H1 (cell line): Measurements from ENCODE around the gene DPYD. TPM values are rescaled to one million over a fixed set of nuclear protein-coding genes. Genes with fewer than 3 reads are reported as not detected.

Source experiments
- CTCF ChIA-PET: fragments of 300-600 bp; sonication (Branson Sonifier 250); formaldehyde crosslinking; loops from one replicate; lab custom pipeline; 2021; ENCODE audit not compliant: partially characterized antibody; lab: Charles Lee
- POLR2A ChIA-PET: fragments of 300-600 bp; sonication (Branson Sonifier 250); formaldehyde crosslinking; loops from one replicate; lab custom pipeline; 2021; ENCODE audit warnings: inconsistent platforms; ENCODE audit not compliant: partially characterized antibody; lab: Charles Lee
- DNase-seq, 2 experiments: peaks; one replicate each; pipeline versions ENCODE4 v3.0.0 to v3.0.0-alpha.2; 2010 to 2022; ENCODE audit warnings: low spot score in 2 of 2, low read depth in 1 of 2, mixed read lengths in 1 of 2
- FAIRE-seq: peaks from 2 replicates; lab custom pipeline; 2011; peaks lifted over from hg19 to GRCh38; lab: Jason Lieb, UNC
- H2AFZ ChIP-seq: 2 replicates; pipeline ENCODE4 v1.8.1; 2012; ENCODE audit warnings: low read length, inconsistent platforms
- H2AK5ac ChIP-seq: 2 replicates; pipeline ENCODE4 v1.6.1; 2013; ENCODE audit warnings: low read depth, low read length
- H2BK120ac ChIP-seq: replicated peaks from 2 replicates; pipeline ENCODE3; 2013; ENCODE audit warnings: low read depth, low read length, inconsistent platforms
- H2BK12ac ChIP-seq: 2 replicates; pipeline ENCODE4 v1.6.1; 2013; ENCODE audit warnings: low read depth, low read length
- H2BK15ac ChIP-seq: 2 replicates; pipeline ENCODE4 v1.6.1; 2013; ENCODE audit warnings: low read length
- H2BK20ac ChIP-seq: 2 replicates; pipeline ENCODE4 v1.6.1; 2013; ENCODE audit warnings: low read length
- H2BK5ac ChIP-seq: 2 replicates; pipeline ENCODE4 v1.6.1; 2013; ENCODE audit warnings: low read depth, low read length
- H3K14ac ChIP-seq: 2 replicates; pipeline ENCODE4 v1.6.1; 2013; ENCODE audit warnings: inconsistent platforms; ENCODE audit not compliant: insufficient read length
- H3K18ac ChIP-seq: 2 replicates; pipeline ENCODE4 v1.6.1; 2013; ENCODE audit warnings: low read length; ENCODE audit errors: extremely low read depth
- H3K23ac ChIP-seq: 2 replicates; pipeline ENCODE4 v1.6.1; 2013; ENCODE audit warnings: inconsistent platforms; ENCODE audit not compliant: insufficient read length
- H3K23me2 ChIP-seq: 2 replicates; pipeline ENCODE4 v1.6.1; 2013; ENCODE audit warnings: low read depth, low read length
- H3K27ac ChIP-seq: 2 replicates; pipeline ENCODE4 v1.6.1; 2011; ENCODE audit warnings: low read depth, low read length, inconsistent platforms
- H3K27me3 ChIP-seq, 4 experiments: replicated peaks in 1 of 4; 1 replicate in 1 of 4; 2 replicates in 3 of 4; pipeline versions ENCODE4 v1.6.1 to v1.8.1; 2011 to 2013; ENCODE audit warnings: low read length in 3 of 4, mild to moderate bottlenecking in 3 of 4, inconsistent platforms in 2 of 4, mixed read lengths in 2 of 4, moderate library complexity in 1 of 4; ENCODE audit not compliant: control insufficient read depth in 3 of 4, insufficient read depth in 3 of 4; ENCODE audit errors: extremely low read depth in 1 of 4
- H3K36me3 ChIP-seq, 4 experiments: 2 replicates each; pipeline versions ENCODE4 v1.6.1 to v1.8.1; 2011 to 2013; ENCODE audit warnings: mild to moderate bottlenecking in 4 of 4, low read length in 3 of 4, moderate library complexity in 2 of 4, control low read depth in 1 of 4, inconsistent platforms in 1 of 4; ENCODE audit not compliant: insufficient read depth in 4 of 4, control insufficient read depth in 2 of 4
- H3K4ac ChIP-seq: replicated peaks from 2 replicates; pipeline ENCODE3; 2013; ENCODE audit warnings: low read length, low read depth, mixed read lengths, inconsistent platforms; ENCODE audit not compliant: insufficient read length
- H3K4me1 ChIP-seq, 4 experiments: replicated peaks in 1 of 4; 1 replicate in 1 of 4; 2 replicates in 3 of 4; pipeline versions ENCODE4 v1.6.1 to v1.8.1; 2011 to 2013; ENCODE audit warnings: low read length in 3 of 4, inconsistent platforms in 2 of 4, mixed read lengths in 1 of 4; ENCODE audit not compliant: insufficient read depth in 4 of 4, control insufficient read depth in 3 of 4
- H3K4me2 ChIP-seq, 2 experiments: 2 replicates each; pipeline versions ENCODE4 v1.6.1 to v1.8.1; 2011 to 2013; ENCODE audit warnings: low read depth in 2 of 2, low read length in 2 of 2, control low read depth in 1 of 2, inconsistent platforms in 1 of 2, mild to moderate bottlenecking in 1 of 2; ENCODE audit not compliant: insufficient read depth in 1 of 2
- H3K4me3 ChIP-seq, 4 experiments: fragments of 200-600, 300-600 bp in 1 of 4; sonication (generic), shearing (Covaris generic), sonication (Bioruptor Twin) in 1 of 4; 2 replicates each; pipeline versions ENCODE4 v1.5.1 to v1.8.1; 2011 to 2016; ENCODE audit warnings: low read length in 4 of 4, low read depth in 3 of 4, control low read depth in 2 of 4, inconsistent platforms in 2 of 4, mild to moderate bottlenecking in 2 of 4, mixed read lengths in 1 of 4, moderate library complexity in 1 of 4; ENCODE audit not compliant: insufficient read depth in 2 of 4; ENCODE audit errors: extremely low read depth in 1 of 4
- H3K56ac ChIP-seq: replicated peaks from 2 replicates; pipeline ENCODE3; 2013; ENCODE audit warnings: low read depth, mild to moderate bottlenecking, mixed read lengths, low read length, inconsistent platforms; ENCODE audit not compliant: insufficient read length
- H3K79me1 ChIP-seq: 2 replicates; pipeline ENCODE4 v1.6.1; 2013; ENCODE audit warnings: low read depth, low read length, control low read depth
- H3K79me2 ChIP-seq, 2 experiments: 2 replicates each; pipeline versions ENCODE4 v1.6.1 to v1.8.1; 2012 to 2013; ENCODE audit warnings: low read length in 2 of 2, mild to moderate bottlenecking in 2 of 2, inconsistent platforms in 1 of 2; ENCODE audit not compliant: insufficient read depth in 2 of 2, control insufficient read depth in 1 of 2
- H3K9ac ChIP-seq, 4 experiments: replicated peaks in 1 of 4; 1 replicate in 1 of 4; 2 replicates in 3 of 4; pipeline versions ENCODE4 v1.6.1 to v1.8.1; 2011 to 2013; ENCODE audit warnings: low read depth in 3 of 4, low read length in 3 of 4, control low read depth in 2 of 4, mild to moderate bottlenecking in 2 of 4, moderate library complexity in 2 of 4, inconsistent platforms in 1 of 4; ENCODE audit errors: extremely low read depth in 1 of 4
- H3K9me3 ChIP-seq, 2 experiments: 2 replicates each; pipeline versions ENCODE4 v1.6.1 to v1.8.1; 2012 to 2013; ENCODE audit warnings: mild to moderate bottlenecking in 2 of 2, moderate library complexity in 2 of 2, control low read depth in 1 of 2, inconsistent platforms in 1 of 2, low read depth in 1 of 2, low read length in 1 of 2, mixed read lengths in 1 of 2; ENCODE audit not compliant: insufficient read depth in 2 of 2
- H4K20me1 ChIP-seq, 2 experiments: replicated peaks in 1 of 2; 2 replicates each; pipeline versions ENCODE3 to v1.8.1; 2011 to 2013; ENCODE audit warnings: inconsistent platforms in 2 of 2, low read length in 2 of 2, mild to moderate bottlenecking in 1 of 2; ENCODE audit not compliant: insufficient read depth in 2 of 2, control insufficient read depth in 1 of 2
- H4K5ac ChIP-seq: 2 replicates; pipeline ENCODE4 v1.6.1; 2013; ENCODE audit warnings: low read length, low read depth, mixed read lengths, inconsistent platforms; ENCODE audit not compliant: insufficient read length
- H4K8ac ChIP-seq: 2 replicates; pipeline ENCODE4 v1.8.0; 2013; ENCODE audit warnings: mild to moderate bottlenecking, moderate library complexity, low read length, inconsistent platforms; ENCODE audit not compliant: insufficient read depth; ENCODE audit errors: extremely low read depth
- H4K91ac ChIP-seq: replicated peaks from 2 replicates; pipeline ENCODE3; 2013; ENCODE audit warnings: low read length, mixed read lengths, inconsistent platforms; ENCODE audit not compliant: insufficient read length
- E2F6 ChIP-seq: IDR thresholded peaks from 2 replicates; pipeline ENCODE4 v1.6.1; 2012; ENCODE audit warnings: inconsistent platforms
- JUN ChIP-seq: IDR thresholded peaks from 2 replicates; pipeline ENCODE4 v1.6.1; 2011; ENCODE audit warnings: low read depth, mild to moderate bottlenecking, improper control_type of control experiment, low read length
- MAFK ChIP-seq: IDR thresholded peaks from 2 replicates; pipeline ENCODE4 v1.6.1; 2012; ENCODE audit warnings: low read depth, mild to moderate bottlenecking, improper control_type of control experiment, low read length
- SP4 ChIP-seq: IDR thresholded peaks from 2 replicates; pipeline ENCODE4 v1.6.1; 2012; ENCODE audit warnings: low read length, inconsistent platforms
- WGBS, 2 experiments: shearing (Covaris generic) in 1 of 2; methylation state at CpG; one replicate each; pipeline versions ENCODE4 v1.1.6 to v1.1.7; 2013 to 2015; ENCODE audit warnings: low lambda C conversion rate in 2 of 2, mixed read lengths in 2 of 2, inconsistent platforms in 1 of 2, low coverage in 1 of 2, missing lambda C conversion rate in 1 of 2; ENCODE audit not compliant: insufficient replicate concordance in 2 of 2, insufficient coverage in 1 of 2, insufficient read length in 1 of 2; ENCODE audit errors: extremely low coverage in 1 of 2, missing lambda C conversion rate in 1 of 2; 5-methylcytosine and 5-hydroxymethylcytosine counted together
- polyA plus RNA-seq, 7 experiments: library from polyadenylated mRNA; depleted of rRNA in 3 of 7; stranded (reverse) in 5 of 7; unstranded in 2 of 7; fragments of >200 nt in 5 of 7; fragments of 200-250 nt in 2 of 7; gene quantifications; 1 replicate in 5 of 7; 2 replicates in 1 of 7; 4 replicates in 1 of 7; pipeline versions ENCODE4 v1.2.1 to v1.2.3, GENCODE V29; 2011 to 2013; ENCODE audit warnings: missing spikeins in 2 of 7, mixed read lengths in 2 of 7
- total RNA-seq: library from RNA; stranded (reverse); fragmentation: NEBNext Ultra II Directional; extraction: Animal tissue kit (Norgen Biotek cat#: 25700); gene quantifications from 2 replicates; pipeline ENCODE4 v1.2.1, GENCODE V29; 2021

Gene DPYD
- total and polyA plus RNA-seq, 2 of the 8 experiments (the other 6 are each of a cell fraction or from before 2014, with no cell fraction given) = 0.29 to 0.73 TPM

- Histone ChIP-seq H3K4me1 (no peaks in the 10 kb centered on the region), H3K4me2 (no peak overlapping the region), H4K8ac (no peak overlapping the region), H3K27ac (no peak overlapping the region), H3K9me3 (no peaks in the 10 kb centered on the region), H3K79me2 (no peaks in the 10 kb centered on the region), H2AK5ac (no peak overlapping the region), H3K4ac (no peak overlapping the region), H3K23me2 (no peaks in the 10 kb centered on the region), H3K27me3 (no peaks in the 10 kb centered on the region), H3K56ac (no peak overlapping the region), H3K9ac (no peak overlapping the region), H3K79me1 (no peaks in the 10 kb centered on the region), H4K5ac (no peak overlapping the region), H2BK12ac (no peak overlapping the region), H2BK20ac (no peak overlapping the region), H2BK120ac (no peak overlapping the region), H4K20me1 (no peaks in the 10 kb centered on the region), H3K14ac (no peak overlapping the region), H3K18ac (no peak overlapping the region), H2BK15ac (no peak overlapping the region), H2BK5ac (no peak overlapping the region), H4K91ac (no peak overlapping the region), H2AFZ (no peak overlapping the region), H3K4me3 (no peak overlapping the region), H3K23ac (no peak overlapping the region), H3K36me3 (no peaks in the 10 kb centered on the region)
- FAIRE-seq (no peak), DNase-seq (no peak)
- ChIA-PET POLR2A (no interaction called here), CTCF (interaction anchor here (0.8 kb wide), 1 partner anchor 10 kb away, joined by 4 read pairs; no protein-coding TSS in a partner anchor)
- WGBS, 2 experiments = 83% methylated on average over 2 of the region's 2 CpGs; no CpG with 5 or more reads in 1 of the 2 experiments
- TF ChIP-seq E2F6 = no peak
- no peak for TF ChIP-seq JUN
- no peak for TF ChIP-seq SP4
- TF ChIP-seq MAFK = no peak
Observed at GRCh38 chr1:97833881-97834280, 87.0 kb downstream of the DPYD start.
